ENCODE data around the gene GPR12.

GRCh38 chr13:26710166-26710565 is 50.4 kb downstream of the GPR12 start:
- no peak for TF ChIP-seq POLR2A (IDR thresholded peaks at IDR 0.05)
- no peak for TF ChIP-seq EP300 (IDR thresholded peaks at IDR 0.05)
- no peak for TF ChIP-seq CTCF (IDR thresholded peaks at IDR 0.05)
